Measurements from ENCODE around the gene PTN.

The PTN gene

GRCh38 chr7:137343281-137343841 lies at the start of gene PTN:
PTN (minus strand) TSS chr7:137343733; CDS start chr7:137254973, 88,760 bp downstream.
- DNase-seq, result no peak

GRCh38 chr7:137390076-137390475 lies 46.5 kb upstream of the PTN start:
- DNase-seq, result peak; percentile 31

- no peak for DNase-seq
Measured at GRCh38 chr7:137388916-137389315, 45.4 kb upstream of the PTN start.

GRCh38 chr7:137386966-137387365 lies 43.4 kb upstream of the PTN start:
- no peak for DNase-seq

- DNase-seq, result no peak
Measured at GRCh38 chr7:137381045-137381444, 37.5 kb upstream of the PTN start.

GRCh38 chr7:137373507-137373906 lies 30.0 kb upstream of the PTN start:
- no peak for DNase-seq

- DNase-seq, result no peak
Measured at GRCh38 chr7:137371616-137372015, 28.1 kb upstream of the PTN start.

- DNase-seq, result no peak
Measured at GRCh38 chr7:137366995-137367394, 23.5 kb upstream of the PTN start.

- no peak for DNase-seq
Measured at GRCh38 chr7:137363683-137364082, 20.1 kb upstream of the PTN start.

GRCh38 chr7:137360087-137360679 lies 16.6 kb upstream of the PTN start:
- DNase-seq, result no peak

GRCh38 chr7:137354961-137355360 lies 11.4 kb upstream of the PTN start:
- DNase-seq, result no peak

- DNase-seq, result no peak
Measured at GRCh38 chr7:137354396-137354795, 10.9 kb upstream of the PTN start.

- no peak for DNase-seq
Measured at GRCh38 chr7:137351941-137352340, 8.4 kb upstream of the PTN start.

GRCh38 chr7:137345799-137346449 lies 2.4 kb upstream of the PTN start:
- no peak for DNase-seq

GRCh38 chr7:137342828-137343261 lies 688 bp downstream of the PTN start:
- no peak for DNase-seq

GRCh38 chr7:137342265-137342664 lies 1.3 kb downstream of the PTN start:
- DNase-seq, result no peak

- no peak for DNase-seq
Measured at GRCh38 chr7:137337902-137338301, 5.6 kb downstream of the PTN start.

- no peak for DNase-seq
Measured at GRCh38 chr7:137335814-137336213, 7.7 kb downstream of the PTN start.

GRCh38 chr7:137331378-137331777 lies 12.2 kb downstream of the PTN start:
- no peak for DNase-seq

- no peak for DNase-seq
Measured at GRCh38 chr7:137329411-137329810, 14.1 kb downstream of the PTN start.

GRCh38 chr7:137328373-137329120 lies 15.0 kb downstream of the PTN start:
- DNase-seq, result no peak

GRCh38 chr7:137325927-137326326 lies 17.6 kb downstream of the PTN start:
- DNase-seq, result no peak

- no peak for DNase-seq
Measured at GRCh38 chr7:137324796-137325696, 18.5 kb downstream of the PTN start.
